GM12878 (cell line): ENCODE data around the gene LRFN2. TPM values are rescaled to one million over a fixed set of nuclear protein-coding genes. Genes with fewer than 3 reads are reported as not detected.

Source experiments
- ATAC-seq: fragments of 200-7000 bp; cut with Tn5 transposase; 3 replicates; pipeline ENCODE4 v1.9.1; 2020; ENCODE audit warnings: mild to moderate bottlenecking, moderate library complexity
- BruUV-seq: library from RNA; stranded (reverse); fragments of 400-500 nt; replicated peaks from 2 replicates; lab custom pipeline; 2021; lab: Mats Ljungman, UMichigan
- CTCF ChIA-PET: fragments of 300-600 bp; sonication (Branson Sonifier 250); formaldehyde crosslinking; extraction: SDS; loops from one replicate; lab custom pipeline; 2021; ENCODE audit warnings: inconsistent platforms; lab: Yijun Ruan, JAX
- POLR2A ChIA-PET: fragments of 350-600 bp; formaldehyde crosslinking; extraction: SDS; loops from one replicate; lab custom pipeline; 2021; ENCODE audit warnings: inconsistent platforms; lab: Charles Lee
- RAD21 ChIA-PET: fragments of 300-600 bp; sonication (Branson Sonifier 250); formaldehyde crosslinking; loops from one replicate; lab custom pipeline; 2023; ENCODE audit warnings: antibody characterized with exemption; ENCODE audit not compliant: unreplicated experiment; lab: Charles Lee
- SMC1A ChIA-PET: fragments of 300-600 bp; sonication (Branson Sonifier 250); formaldehyde crosslinking; loops from one replicate; lab custom pipeline; 2023; ENCODE audit not compliant: unreplicated experiment, uncharacterized antibody; lab: Charles Lee
- DNase-seq: peaks from one replicate; pipeline ENCODE4 v3.0.0-alpha.2; 2011; ENCODE audit warnings: low read depth, low spot score
- FAIRE-seq: peaks from 3 replicates; lab custom pipeline; 2011; peaks lifted over from hg19 to GRCh38; lab: Jason Lieb, UNC
- H2AFZ ChIP-seq: 2 replicates; pipeline ENCODE4 v1.6.0; 2011; ENCODE audit warnings: low read depth, low read length, control low read depth; ENCODE audit not compliant: control insufficient read depth
- H3K27ac ChIP-seq: 2 replicates; pipeline ENCODE4 v1.5.1; 2011; ENCODE audit warnings: control low read depth; ENCODE audit not compliant: control insufficient read depth, insufficient read depth
- H3K27me3 ChIP-seq, 2 experiments: replicated peaks in 1 of 2; 2 replicates each; pipeline versions ENCODE4 v1.6.0 to v1.6.1; 2011; ENCODE audit warnings: low read length in 1 of 2; ENCODE audit not compliant: control insufficient read depth in 2 of 2, insufficient read depth in 2 of 2
- H3K36me3 ChIP-seq, 2 experiments: 2 replicates each; pipeline ENCODE4 v1.5.1; 2011; ENCODE audit warnings: low read length in 1 of 2; ENCODE audit not compliant: control insufficient read depth in 2 of 2, insufficient read depth in 2 of 2
- H3K4me1 ChIP-seq: 2 replicates; pipeline ENCODE4 v1.6.1; 2011; ENCODE audit warnings: mild to moderate bottlenecking, low read length, moderate library complexity, mixed read lengths; ENCODE audit not compliant: control insufficient read depth, insufficient read depth
- H3K4me2 ChIP-seq: 2 replicates; pipeline ENCODE4 v1.6.0; 2011; ENCODE audit warnings: control low read depth; ENCODE audit not compliant: control insufficient read depth, insufficient read depth
- H3K4me3 ChIP-seq: fragments of 200-600 bp; sonication (generic); 2 replicates; pipeline ENCODE4 v1.5.1; 2016
- H3K79me2 ChIP-seq: 2 replicates; pipeline ENCODE4 v1.6.0; 2011; ENCODE audit warnings: low read length; ENCODE audit not compliant: control insufficient read depth, insufficient read depth
- H3K9ac ChIP-seq: 2 replicates; pipeline ENCODE4 v1.8.0; 2011; ENCODE audit warnings: low read length, control low read depth, mixed read lengths; ENCODE audit not compliant: control insufficient read depth, insufficient read depth
- H3K9me3 ChIP-seq: replicated peaks from 3 replicates; pipeline ENCODE4 v1.5.1; 2011; ENCODE audit warnings: mild to moderate bottlenecking, low read length; ENCODE audit not compliant: control insufficient read depth, insufficient read depth
- H4K20me1 ChIP-seq: 2 replicates; pipeline ENCODE4 v1.6.0; 2011; ENCODE audit not compliant: control insufficient read depth, insufficient read depth
- ATF7 ChIP-seq: fragments of 450-650 bp; IDR thresholded peaks from 2 replicates; pipeline ENCODE4 v1.6.1; 2016; ENCODE audit warnings: low read depth, mild to moderate bottlenecking
- ESRRA ChIP-seq: IDR thresholded peaks from 2 replicates; pipeline ENCODE4 v1.6.1; 2012; ENCODE audit warnings: mild to moderate bottlenecking, low read length, improper control_type of control experiment
- EZH2 ChIP-seq: IDR thresholded peaks from 2 replicates; pipeline ENCODE4 v1.6.1; 2012; ENCODE audit warnings: low read depth, mild to moderate bottlenecking, control low read depth, inconsistent platforms, low read length, borderline replicate concordance; ENCODE audit not compliant: control insufficient read depth
- FOS ChIP-seq: IDR thresholded peaks from 3 replicates; pipeline ENCODE4 v1.6.1; 2011; ENCODE audit warnings: borderline replicate concordance; ENCODE audit not compliant: insufficient read length; ENCODE audit errors: extremely low read depth
- JUNB ChIP-seq: IDR thresholded peaks from 2 replicates; pipeline ENCODE4 v1.6.1; 2016; ENCODE audit warnings: antibody characterized with exemption, mild to moderate bottlenecking
- TCF3 ChIP-seq: IDR thresholded peaks from 2 replicates; pipeline ENCODE4 v1.6.1; 2012; ENCODE audit warnings: low read depth, mild to moderate bottlenecking, low read length, borderline replicate concordance; ENCODE audit not compliant: insufficient read depth
- WRNIP1 ChIP-seq: IDR thresholded peaks from 2 replicates; pipeline ENCODE4 v1.6.1; 2011; ENCODE audit warnings: low read depth, low read length, improper control_type of control experiment, borderline replicate concordance
- ZBED1 ChIP-seq: IDR thresholded peaks from 2 replicates; pipeline ENCODE4 v1.6.1; 2016; ENCODE audit warnings: borderline replicate concordance
- ZNF217 ChIP-seq: fragments of 450-650 bp; IDR thresholded peaks from 2 replicates; pipeline ENCODE4 v1.6.1; 2017; ENCODE audit warnings: antibody characterized with exemption, mild to moderate bottlenecking
- WGBS: methylation state at CpG from one replicate; pipeline ENCODE4 v1.1.6; 2016; ENCODE audit warnings: low lambda C conversion rate; ENCODE audit not compliant: insufficient replicate concordance, insufficient coverage; ENCODE audit errors: missing lambda C conversion rate; 5-methylcytosine and 5-hydroxymethylcytosine counted together
- in situ Hi-C: fragments of 300-500 bp; cut with MboI; formaldehyde crosslinking; loops from 9 replicates; pipeline ENCODE4 v1.14.3; 2018; ENCODE audit warnings: mixed read lengths
- intact Hi-C: fragments of 100-400 bp; cut with micrococcal nuclease; formaldehyde crosslinking; loops from one replicate; pipeline ENCODE4 v1.14.2; 2022; ENCODE audit not compliant: unreplicated experiment
- polyA plus RNA-seq, 11 experiments: library from polyadenylated mRNA; depleted of rRNA in 4 of 11; unstranded in 6 of 11; stranded (reverse) in 5 of 11; fragments of >200 nt; fragmentation: Nextera tagmentation in 4 of 11; fragmentation: Illumina TruSeq in 1 of 11; extraction: Ambion mirVana in 4 of 11; extraction: Trizol in 1 of 11; gene quantifications; 1 replicate in 1 of 11; 2 replicates in 10 of 11; pipeline versions ENCODE4 v1.2.1 to v1.2.3, GENCODE V29; 2011 to 2016; ENCODE audit warnings: inconsistent platforms in 2 of 11, missing spikeins in 2 of 11, low read depth in 1 of 11
- total RNA-seq, 4 experiments: library from RNA; depleted of rRNA in 3 of 4; stranded (reverse); fragments of >200 nt in 3 of 4; fragmentation: Illumina TruSeq in 1 of 4; extraction: Trizol in 1 of 4; gene quantifications; 2 replicates each; pipeline versions ENCODE4 v1.2.1 to v1.2.3, GENCODE V29; 2013 to 2021
- TF ChIP-seq, protein P1 (sequence below): IDR thresholded peaks from 2 replicates; pipeline ENCODE4 v1.6.1; 2011; ENCODE audit warnings: mild to moderate bottlenecking, low read depth, low read length, moderate library complexity; ENCODE audit not compliant: insufficient replicate concordance
- TF ChIP-seq, protein P2 (sequence below): fragments of 450-650 bp; IDR thresholded peaks from 2 replicates; pipeline ENCODE4 v1.6.1; 2016; ENCODE audit warnings: mild to moderate bottlenecking, moderate library complexity, borderline replicate concordance
- TF ChIP-seq, protein P3 (sequence below): fragments of 450-650 bp; IDR thresholded peaks from 2 replicates; pipeline ENCODE4 v1.6.1; 2014; ENCODE audit warnings: mild to moderate bottlenecking
- TF ChIP-seq, protein P4 (sequence below): fragments of 450-650 bp; IDR thresholded peaks from 2 replicates; pipeline ENCODE4 v1.6.1; 2018; ENCODE audit warnings: borderline replicate concordance, mild to moderate bottlenecking; ENCODE audit not compliant: partially characterized antibody

Gene LRFN2
- total and polyA plus RNA-seq, 10 of the 15 experiments (the other 5 are each of a cell fraction or from before 2014, with no cell fraction given), result not detected

DNA sequence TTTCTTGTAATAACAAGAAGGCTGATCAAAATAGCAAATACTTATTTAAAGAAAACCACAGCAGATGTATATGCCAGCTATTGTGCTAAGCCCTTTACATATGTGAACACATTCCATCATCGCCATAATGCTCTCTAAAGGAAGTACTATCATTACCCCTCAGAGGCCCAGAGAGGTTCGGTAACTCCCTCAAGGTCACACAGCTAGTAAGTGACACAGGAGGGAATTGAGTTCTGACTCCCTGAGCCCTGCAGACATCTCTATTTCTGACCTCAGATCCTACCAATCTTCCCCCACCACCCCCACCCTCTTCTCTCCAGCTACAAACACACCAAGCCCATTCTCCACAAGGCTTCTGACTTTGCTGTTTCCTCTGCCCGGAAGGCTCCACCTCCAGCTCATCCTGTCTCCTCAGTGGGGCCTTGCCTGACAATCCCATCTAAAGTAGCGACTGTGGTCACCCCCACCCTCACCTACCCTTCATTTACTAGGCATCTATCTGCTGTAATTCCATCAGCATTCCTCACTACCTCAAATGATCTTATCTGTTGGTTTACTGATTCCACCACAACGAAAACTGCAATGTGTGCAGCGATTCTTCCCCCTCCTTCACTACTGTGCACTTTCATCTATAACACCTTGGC lies 234.5 kb downstream of the LRFN2 start:
- POLR2A ChIA-PET, result interaction anchor here (0.6 kb wide), 1 partner anchor 8 kb away, joined by 4 read pairs; no protein-coding TSS in a partner anchor
- Histone ChIP-seq H3K27ac (no peak overlapping the region), H3K4me2 (no peak overlapping the region), H3K4me1 (no peaks in the 10 kb centered on the region), H3K36me3 (no peaks in the 10 kb centered on the region), H3K27me3 (no peaks in the 10 kb centered on the region; a peak in 1 of 4 replicates), H3K9me3 (no peaks in the 10 kb centered on the region), H3K9ac (no peak overlapping the region), H4K20me1 (no peaks in the 10 kb centered on the region), H3K4me3 (no peak overlapping the region), H3K79me2 (no peaks in the 10 kb centered on the region), H2AFZ (no peak overlapping the region)
- SMC1A ChIA-PET, result no interaction called here
- 0% methylated on average over 6 of the region's 6 CpGs for WGBS
- BruUV-seq, result no TSS peak
- CTCF ChIA-PET, result interaction anchor here (0.8 kb wide), 1 partner anchor 196 kb away, joined by 3 read pairs; no protein-coding TSS in a partner anchor
- ATAC-seq (no peak), DNase-seq (no peak), FAIRE-seq (no peak)
- in situ Hi-C loops, result no loop called here
- intact Hi-C loops, result no loop called here
- RAD21 ChIA-PET, result no interaction called here
- TF ChIP-seq, protein P1, sequence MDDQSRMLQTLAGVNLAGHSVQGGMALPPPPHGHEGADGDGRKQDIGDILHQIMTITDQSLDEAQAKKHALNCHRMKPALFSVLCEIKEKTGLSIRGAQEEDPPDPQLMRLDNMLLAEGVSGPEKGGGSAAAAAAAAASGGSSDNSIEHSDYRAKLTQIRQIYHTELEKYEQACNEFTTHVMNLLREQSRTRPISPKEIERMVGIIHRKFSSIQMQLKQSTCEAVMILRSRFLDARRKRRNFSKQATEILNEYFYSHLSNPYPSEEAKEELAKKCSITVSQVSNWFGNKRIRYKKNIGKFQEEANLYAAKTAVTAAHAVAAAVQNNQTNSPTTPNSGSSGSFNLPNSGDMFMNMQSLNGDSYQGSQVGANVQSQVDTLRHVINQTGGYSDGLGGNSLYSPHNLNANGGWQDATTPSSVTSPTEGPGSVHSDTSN, result no peak
- TF ChIP-seq TCF3, result no peak
- TF ChIP-seq JUNB, result no peak
- TF ChIP-seq, protein P2, sequence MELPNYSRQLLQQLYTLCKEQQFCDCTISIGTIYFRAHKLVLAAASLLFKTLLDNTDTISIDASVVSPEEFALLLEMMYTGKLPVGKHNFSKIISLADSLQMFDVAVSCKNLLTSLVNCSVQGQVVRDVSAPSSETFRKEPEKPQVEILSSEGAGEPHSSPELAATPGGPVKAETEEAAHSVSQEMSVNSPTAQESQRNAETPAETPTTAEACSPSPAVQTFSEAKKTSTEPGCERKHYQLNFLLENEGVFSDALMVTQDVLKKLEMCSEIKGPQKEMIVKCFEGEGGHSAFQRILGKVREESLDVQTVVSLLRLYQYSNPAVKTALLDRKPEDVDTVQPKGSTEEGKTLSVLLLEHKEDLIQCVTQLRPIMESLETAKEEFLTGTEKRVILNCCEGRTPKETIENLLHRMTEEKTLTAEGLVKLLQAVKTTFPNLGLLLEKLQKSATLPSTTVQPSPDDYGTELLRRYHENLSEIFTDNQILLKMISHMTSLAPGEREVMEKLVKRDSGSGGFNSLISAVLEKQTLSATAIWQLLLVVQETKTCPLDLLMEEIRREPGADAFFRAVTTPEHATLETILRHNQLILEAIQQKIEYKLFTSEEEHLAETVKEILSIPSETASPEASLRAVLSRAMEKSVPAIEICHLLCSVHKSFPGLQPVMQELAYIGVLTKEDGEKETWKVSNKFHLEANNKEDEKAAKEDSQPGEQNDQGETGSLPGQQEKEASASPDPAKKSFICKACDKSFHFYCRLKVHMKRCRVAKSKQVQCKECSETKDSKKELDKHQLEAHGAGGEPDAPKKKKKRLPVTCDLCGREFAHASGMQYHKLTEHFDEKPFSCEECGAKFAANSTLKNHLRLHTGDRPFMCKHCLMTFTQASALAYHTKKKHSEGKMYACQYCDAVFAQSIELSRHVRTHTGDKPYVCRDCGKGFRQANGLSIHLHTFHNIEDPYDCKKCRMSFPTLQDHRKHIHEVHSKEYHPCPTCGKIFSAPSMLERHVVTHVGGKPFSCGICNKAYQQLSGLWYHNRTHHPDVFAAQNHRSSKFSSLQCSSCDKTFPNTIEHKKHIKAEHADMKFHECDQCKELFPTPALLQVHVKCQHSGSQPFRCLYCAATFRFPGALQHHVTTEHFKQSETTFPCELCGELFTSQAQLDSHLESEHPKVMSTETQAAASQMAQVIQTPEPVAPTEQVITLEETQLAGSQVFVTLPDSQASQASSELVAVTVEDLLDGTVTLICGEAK, result no peak
- TF ChIP-seq EZH2, result no peak
- TF ChIP-seq FOS, result no peak
- no peak for TF ChIP-seq ZBED1
- TF ChIP-seq, protein P3, sequence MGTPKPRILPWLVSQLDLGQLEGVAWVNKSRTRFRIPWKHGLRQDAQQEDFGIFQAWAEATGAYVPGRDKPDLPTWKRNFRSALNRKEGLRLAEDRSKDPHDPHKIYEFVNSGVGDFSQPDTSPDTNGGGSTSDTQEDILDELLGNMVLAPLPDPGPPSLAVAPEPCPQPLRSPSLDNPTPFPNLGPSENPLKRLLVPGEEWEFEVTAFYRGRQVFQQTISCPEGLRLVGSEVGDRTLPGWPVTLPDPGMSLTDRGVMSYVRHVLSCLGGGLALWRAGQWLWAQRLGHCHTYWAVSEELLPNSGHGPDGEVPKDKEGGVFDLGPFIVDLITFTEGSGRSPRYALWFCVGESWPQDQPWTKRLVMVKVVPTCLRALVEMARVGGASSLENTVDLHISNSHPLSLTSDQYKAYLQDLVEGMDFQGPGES, result no peak
- no peak for TF ChIP-seq ZNF217
- TF ChIP-seq ATF7, result no peak
- no peak for TF ChIP-seq WRNIP1
- TF ChIP-seq, protein P4, sequence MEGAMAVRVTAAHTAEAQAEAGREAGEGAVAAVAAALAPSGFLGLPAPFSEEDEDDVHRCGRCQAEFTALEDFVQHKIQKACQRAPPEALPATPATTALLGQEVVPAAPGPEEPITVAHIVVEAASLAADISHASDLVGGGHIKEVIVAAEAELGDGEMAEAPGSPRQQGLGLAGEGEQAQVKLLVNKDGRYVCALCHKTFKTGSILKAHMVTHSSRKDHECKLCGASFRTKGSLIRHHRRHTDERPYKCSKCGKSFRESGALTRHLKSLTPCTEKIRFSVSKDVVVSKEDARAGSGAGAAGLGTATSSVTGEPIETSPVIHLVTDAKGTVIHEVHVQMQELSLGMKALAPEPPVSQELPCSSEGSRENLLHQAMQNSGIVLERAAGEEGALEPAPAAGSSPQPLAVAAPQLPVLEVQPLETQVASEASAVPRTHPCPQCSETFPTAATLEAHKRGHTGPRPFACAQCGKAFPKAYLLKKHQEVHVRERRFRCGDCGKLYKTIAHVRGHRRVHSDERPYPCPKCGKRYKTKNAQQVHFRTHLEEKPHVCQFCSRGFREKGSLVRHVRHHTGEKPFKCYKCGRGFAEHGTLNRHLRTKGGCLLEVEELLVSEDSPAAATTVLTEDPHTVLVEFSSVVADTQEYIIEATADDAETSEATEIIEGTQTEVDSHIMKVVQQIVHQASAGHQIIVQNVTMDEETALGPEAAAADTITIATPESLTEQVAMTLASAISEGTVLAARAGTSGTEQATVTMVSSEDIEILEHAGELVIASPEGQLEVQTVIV, result no peak
- no peak for TF ChIP-seq ESRRA
